Central memory CD4-positive, alpha-beta T cell (primary cell): Measurements from ENCODE around the gene HRCT1.
A peak's percentile ranks its signal among the peaks of the same experiment; 100 is the strongest.
"Not testable (repeated sequence)": the region's sequence is repeated elsewhere in the genome, so short reads cannot be mapped to it uniquely, and the experiment has no call there.

Experiments
- DNase-seq: peaks from one replicate; pipeline ENCODE4 v3.0.0; 2022

Gene HRCT1

GRCh38 chr9:35919212-35920008 lies 13.4 kb downstream of the HRCT1 start:
- no peak for DNase-seq

DNA sequence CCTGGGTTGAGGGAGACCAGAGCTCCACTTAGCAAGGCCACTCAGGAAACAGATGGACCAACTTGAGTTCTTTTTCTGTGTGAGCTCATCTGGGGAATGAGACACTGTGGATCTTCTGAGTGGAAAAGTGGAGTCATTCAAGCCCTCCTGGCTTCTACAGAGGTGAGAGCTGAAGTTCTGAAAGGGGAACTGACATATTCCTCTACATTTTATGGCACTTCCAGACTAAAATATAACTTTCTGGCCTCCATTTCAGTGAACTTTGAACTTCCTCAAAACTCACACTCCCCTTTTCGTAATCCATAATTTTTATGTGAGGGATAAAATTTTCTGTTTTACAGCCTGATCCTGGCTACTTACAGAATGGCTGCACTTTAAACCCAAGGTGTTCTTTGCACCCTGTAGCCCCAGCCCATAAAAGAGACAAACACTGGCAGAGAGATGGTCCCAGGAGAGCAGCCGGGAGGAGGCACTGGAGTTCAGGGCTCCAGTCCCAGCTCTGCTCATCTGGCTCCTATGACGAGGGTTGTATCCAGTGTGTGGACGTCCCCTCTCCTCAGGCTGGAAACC lies 14.1 kb downstream of the HRCT1 start:
- DNase-seq, result no peak

DNA sequence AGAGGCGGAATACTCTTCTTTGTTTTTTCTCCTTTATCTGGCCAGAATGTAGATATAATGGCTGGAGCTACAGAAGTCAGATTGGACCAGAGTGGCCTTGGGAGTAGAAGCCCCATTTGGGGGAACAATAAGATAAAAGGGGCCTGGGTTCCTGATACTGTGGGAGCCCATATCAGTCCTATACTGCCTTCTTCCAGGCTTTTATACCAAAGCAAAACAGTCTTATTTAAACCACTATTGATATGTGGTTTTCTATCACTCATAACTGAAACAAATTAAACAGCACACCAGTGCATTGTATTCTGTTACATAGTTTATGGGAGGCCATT lies 17.6 kb downstream of the HRCT1 start:
- no peak for DNase-seq

DNA sequence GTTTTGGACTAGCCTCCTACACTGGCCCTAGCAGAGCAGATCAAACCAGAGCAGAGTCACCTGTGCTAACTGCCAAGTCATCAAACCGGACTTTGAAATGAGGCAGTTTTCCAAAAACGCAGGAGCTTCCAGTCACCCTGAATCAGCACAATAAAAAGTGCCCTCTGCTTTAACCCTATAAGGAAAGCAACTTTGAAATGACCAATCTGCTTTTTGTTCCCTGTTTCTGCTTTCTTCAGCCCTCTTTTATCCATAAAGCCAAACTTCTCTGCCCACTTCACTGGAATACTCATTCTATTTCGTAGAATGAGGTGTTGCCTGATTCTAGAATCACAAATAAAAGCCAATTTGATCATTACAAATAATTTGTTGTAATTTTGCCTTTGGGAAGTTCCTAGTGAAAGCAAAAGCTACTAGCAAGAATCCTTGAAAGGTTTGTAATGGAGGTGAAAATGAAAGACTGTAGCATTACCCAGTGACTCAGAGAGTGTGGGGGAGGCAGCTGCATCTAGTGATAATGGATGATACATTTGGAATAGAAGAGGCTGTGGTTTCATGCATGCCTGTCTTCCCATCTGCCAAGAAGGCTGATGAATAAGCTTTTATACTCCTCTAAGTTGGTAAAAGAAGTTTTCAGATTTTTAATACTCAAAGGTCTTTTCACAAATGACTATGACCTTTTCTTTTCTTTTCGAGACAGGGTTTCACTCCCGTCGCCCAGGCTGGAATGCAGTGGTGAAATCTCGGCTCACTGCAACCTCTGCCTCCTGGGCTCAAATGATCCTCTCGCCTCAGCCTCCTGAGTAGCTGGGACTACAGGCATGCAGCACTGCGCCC lies 18.1 kb downstream of the HRCT1 start:
- DNase-seq, result no peak

DNA sequence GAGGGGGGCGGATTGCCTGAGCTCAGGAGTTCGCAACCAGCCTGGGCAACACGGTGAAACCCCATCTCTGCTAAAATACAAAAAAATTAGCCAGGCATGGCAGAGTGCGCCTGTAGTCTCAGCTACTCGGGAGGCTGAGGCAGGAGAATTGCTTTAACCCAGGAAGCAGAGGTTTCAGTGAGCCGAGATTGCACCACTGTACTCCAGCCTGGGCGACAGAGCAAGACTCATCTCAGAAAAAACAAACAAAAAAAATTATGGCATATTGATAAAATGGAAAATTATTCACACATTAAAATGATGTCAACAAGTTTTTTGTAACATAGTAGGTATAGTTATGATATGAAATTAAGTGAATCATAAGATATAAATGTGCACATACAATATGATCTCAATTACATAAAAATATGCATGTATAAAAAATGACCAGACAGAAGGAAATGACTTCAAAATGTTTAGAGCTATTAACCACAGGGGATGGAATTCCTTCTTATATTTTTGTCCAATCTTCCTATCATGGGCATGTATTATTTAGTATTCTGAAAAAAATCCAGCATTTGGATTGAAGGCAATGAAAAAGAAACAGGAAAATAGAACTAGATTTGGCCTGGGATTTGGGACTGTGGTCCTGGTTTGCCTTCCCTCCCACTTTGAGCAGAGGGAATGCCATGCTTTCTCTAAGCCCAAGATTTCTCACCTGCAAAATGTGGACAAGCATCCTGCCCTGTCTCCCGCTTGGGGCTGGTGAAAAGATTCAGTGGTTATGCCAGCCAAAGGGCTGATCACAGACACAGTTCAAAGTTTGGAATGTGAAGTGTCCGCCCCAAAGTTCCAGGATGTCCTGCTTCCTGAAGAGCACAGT lies 22.8 kb downstream of the HRCT1 start:
- DNase-seq, result no peak

- no peak for DNase-seq
These were observed 23.4 kb downstream of the HRCT1 start for GRCh38 chr9:35929453-35929718.

- no peak for DNase-seq
These were observed 24.5 kb downstream of the HRCT1 start for GRCh38 chr9:35930521-35930920.

DNA sequence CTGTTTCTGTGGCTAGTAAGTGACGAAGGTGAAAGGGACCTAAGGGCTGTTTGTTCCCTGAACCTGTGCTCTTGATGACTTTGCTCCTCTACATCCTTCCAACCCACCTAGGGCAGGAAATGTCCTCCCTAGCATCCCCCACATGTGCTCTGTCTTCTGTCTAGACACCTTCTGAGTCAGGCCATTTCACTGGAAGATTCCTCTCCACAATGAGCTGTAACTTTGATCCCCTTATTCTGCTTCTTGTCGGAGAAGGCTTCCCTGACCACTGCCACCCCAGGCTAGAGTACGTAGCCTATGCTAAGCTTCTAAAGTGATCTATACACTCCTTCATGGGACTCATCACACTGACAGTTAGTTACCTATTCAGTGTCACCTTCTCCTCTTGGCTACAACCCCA lies 25.0 kb downstream of the HRCT1 start:
- no peak for DNase-seq

DNA sequence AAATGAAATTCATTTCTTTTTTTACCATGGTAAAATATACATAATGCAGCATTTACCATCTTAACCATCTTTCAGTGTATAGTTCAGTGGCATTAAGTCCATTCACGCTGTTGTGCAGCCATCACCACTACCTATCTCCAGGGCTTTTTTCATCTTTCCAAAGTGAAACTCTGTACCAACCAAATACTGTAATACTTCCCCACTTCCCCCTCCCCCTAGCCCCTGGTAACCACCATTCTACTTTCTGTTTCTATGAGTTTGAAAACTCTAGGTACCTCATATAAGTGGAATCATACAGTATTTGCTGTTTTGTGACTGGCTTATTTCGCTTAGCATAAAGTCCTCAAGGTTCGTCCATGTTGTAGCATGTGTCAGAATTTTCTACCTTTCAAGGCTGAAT lies 26.7 kb downstream of the HRCT1 start:
- DNase-seq, result no peak

DNA sequence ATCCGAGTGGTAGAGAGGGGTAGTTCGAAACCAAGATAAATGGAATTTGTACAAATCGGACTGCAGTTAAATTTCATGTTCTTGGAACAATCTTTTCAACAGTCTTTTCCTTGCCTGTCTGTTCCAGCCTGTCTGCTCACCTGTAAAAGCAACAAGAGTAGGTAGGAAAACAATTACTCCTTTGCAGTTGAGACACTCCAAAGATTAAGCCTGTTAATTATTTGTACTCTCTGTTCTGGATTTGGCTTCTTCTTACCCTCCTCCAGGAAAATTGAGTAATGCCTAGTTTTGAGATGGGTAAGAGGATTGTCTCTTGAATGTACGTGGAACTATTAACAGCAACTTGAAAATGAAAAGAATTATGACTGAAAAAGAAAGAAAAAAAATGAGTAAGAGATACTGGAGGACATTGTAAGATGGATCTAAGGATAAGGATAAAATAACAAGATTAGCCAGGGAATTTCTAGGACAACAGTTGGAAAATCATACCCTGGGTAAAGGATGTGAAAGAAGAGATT lies 27.6 kb downstream of the HRCT1 start:
- no peak for DNase-seq

GRCh38 chr9:35934069-35934468 lies 28.1 kb downstream of the HRCT1 start:
- DNase-seq, result not testable (repeated sequence)

DNA sequence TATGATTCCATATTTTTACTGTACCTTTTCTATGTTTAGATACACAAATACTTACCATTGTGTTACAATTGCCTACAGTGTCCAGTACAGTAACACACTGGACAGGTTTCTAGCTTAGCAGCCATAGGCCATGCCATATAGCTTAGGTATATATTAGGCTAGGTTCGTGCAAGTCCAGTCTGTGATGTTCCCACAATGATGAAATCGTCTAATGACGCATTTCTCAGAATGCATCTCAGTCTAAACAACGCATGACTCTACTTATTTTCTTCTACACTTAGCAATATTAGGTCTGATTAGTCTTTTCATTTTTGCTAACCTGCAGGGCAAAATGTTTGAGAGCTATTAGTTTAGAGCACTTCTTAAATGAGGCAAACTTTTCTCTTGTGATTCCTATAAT lies 29.3 kb downstream of the HRCT1 start:
- DNase-seq, result no peak

- no peak for DNase-seq
These were observed 29.9 kb downstream of the HRCT1 start for GRCh38 chr9:35935755-35936509.

DNA sequence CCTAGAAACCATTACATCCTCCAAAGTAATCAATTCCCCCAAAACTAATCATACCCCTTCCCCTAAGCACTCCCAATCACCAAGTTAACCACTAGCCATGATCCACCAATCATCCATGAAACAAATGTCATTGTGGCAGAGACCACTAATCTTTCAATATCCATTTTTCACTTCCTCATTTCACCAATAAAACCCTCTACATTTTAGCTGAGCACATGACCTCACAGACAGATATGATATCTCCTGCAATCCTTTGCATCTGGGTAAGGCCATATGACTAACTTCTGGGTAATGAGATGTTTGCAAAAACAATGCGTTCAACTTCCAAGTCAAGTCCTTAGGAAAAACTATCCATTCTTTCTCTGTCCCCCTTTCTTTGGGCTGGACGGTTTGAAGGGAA lies 31.2 kb downstream of the HRCT1 start:
- no peak for DNase-seq

GRCh38 chr9:35938474-35939356 lies 32.7 kb downstream of the HRCT1 start:
- DNase-seq, result no peak

DNA sequence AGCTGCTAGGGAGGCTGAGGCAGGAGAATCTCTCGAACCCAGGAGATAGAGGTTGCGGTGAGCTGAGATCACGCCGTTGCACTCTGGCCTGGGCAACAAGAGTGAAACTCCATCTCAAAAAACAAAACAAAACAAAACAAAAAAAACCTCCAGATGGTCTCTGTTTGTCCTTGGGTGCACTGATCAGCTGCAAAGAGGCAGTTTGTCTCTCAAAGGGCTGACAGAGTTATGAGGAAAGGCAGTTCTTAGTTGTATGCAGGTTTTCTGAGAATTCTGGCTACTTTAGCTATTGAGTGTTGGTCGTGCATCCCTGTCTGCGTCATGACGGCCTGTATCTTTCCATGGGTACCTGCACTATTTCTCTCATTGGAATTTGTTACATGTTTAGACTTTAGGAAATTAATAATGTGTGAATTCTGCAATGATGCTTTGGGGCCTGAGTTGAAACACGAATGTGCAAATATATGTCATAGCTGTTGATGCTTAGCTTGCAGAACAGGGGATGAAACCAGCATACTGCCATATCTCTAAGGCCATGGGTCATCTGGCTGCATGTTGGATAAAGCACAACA lies 33.8 kb downstream of the HRCT1 start:
- no peak for DNase-seq

- peak; percentile 62 for DNase-seq
These were observed 34.7 kb downstream of the HRCT1 start for GRCh38 chr9:35940458-35941407.

GRCh38 chr9:35942286-35942685 lies 36.3 kb downstream of the HRCT1 start:
- no peak for DNase-seq

- no peak for DNase-seq
These were observed 38.2 kb downstream of the HRCT1 start for GRCh38 chr9:35944173-35944572.

- no peak for DNase-seq
These were observed 38.8 kb downstream of the HRCT1 start for GRCh38 chr9:35944841-35945240.
